BE2C (cell line): ENCODE data around the gene SUV39H2.
"Not testable (repeated sequence)": the region's sequence is repeated elsewhere in the genome, so short reads cannot be mapped to it uniquely, and the experiment has no call there.

Source experiments
- DNase-seq: peaks from one replicate; pipeline ENCODE4 v3.0.0-alpha.2; 2020
- H3K27me3 ChIP-seq: fragments of 250-450 bp; sonication (Bioruptor Pico); 2 replicates; pipeline ENCODE4 v1.5.1; 2020; ENCODE audit warnings: mild to moderate bottlenecking
- H3K36me3 ChIP-seq: fragments of 250-450 bp; sonication (Bioruptor Pico); 2 replicates; pipeline ENCODE4 v1.5.1; 2020; ENCODE audit warnings: mild to moderate bottlenecking
- H3K4me1 ChIP-seq: fragments of 250-450 bp; sonication (Bioruptor Pico); 2 replicates; pipeline ENCODE4 v1.5.1; 2020
- H3K4me3 ChIP-seq: 2 replicates; pipeline ENCODE4 v1.5.1; 2011; ENCODE audit warnings: low read depth, low read length
- H3K9me3 ChIP-seq: fragments of 250-450 bp; sonication (Bioruptor Pico); 2 replicates; pipeline ENCODE4 v1.5.1; 2020
- TF ChIP-seq, protein P1 (sequence below): IDR thresholded peaks from 2 replicates; pipeline ENCODE4 v1.5.1; 2012; ENCODE audit warnings: mild to moderate bottlenecking, low read depth, low read length

SUV39H2 gene

DNA sequence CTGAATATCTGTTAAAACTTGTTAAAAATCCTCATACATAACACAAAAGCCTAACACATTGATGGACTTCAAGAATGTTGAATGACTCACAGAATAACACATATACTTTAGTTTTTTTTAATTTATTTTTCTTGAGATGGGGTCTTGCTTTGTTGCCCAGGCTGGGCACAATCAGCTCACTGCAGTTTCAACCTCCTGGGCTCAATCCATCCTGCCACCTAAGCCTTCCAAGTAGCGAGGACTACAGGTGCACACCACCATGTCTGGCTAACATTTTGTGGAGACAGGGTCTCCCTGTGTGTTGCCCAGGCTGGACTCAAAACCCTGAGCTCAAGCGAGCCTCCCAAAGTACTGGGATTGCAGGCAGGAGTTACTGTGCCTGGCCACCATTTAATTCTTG lies 28.1 kb downstream of the SUV39H2 start:
- TF ChIP-seq, protein P1, sequence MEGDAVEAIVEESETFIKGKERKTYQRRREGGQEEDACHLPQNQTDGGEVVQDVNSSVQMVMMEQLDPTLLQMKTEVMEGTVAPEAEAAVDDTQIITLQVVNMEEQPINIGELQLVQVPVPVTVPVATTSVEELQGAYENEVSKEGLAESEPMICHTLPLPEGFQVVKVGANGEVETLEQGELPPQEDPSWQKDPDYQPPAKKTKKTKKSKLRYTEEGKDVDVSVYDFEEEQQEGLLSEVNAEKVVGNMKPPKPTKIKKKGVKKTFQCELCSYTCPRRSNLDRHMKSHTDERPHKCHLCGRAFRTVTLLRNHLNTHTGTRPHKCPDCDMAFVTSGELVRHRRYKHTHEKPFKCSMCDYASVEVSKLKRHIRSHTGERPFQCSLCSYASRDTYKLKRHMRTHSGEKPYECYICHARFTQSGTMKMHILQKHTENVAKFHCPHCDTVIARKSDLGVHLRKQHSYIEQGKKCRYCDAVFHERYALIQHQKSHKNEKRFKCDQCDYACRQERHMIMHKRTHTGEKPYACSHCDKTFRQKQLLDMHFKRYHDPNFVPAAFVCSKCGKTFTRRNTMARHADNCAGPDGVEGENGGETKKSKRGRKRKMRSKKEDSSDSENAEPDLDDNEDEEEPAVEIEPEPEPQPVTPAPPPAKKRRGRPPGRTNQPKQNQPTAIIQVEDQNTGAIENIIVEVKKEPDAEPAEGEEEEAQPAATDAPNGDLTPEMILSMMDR, result no peak
- Histone ChIP-seq H3K36me3 (peaks cover 72% of the 10 kb centered on the region), H3K9me3 (no peaks in the 10 kb centered on the region), H3K4me1 (no peaks in the 10 kb centered on the region), H3K4me3 (no peak overlapping the region), H3K27me3 (no peaks in the 10 kb centered on the region)
- no peak for DNase-seq

DNA sequence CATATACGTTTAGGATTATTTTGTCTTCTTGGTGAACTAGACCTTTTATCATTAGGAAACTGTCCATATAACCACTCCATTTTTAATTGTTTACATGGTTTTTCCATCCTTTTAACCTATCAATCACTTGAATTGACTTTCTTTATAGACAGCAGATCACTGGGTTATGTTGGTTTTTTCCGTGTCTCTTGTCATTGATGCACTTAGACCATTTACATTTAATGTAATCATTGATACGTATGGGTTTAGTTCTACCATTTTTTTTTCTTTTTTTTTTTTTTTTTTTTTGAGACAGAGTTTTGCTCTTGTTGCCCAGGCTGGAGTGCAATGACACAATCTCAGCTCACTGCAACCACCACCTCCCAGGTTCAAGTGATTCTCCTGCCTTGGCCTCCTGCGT lies 28.9 kb downstream of the SUV39H2 start:
- not testable (repeated sequence) for H3K4me3 ChIP-seq, H3K9me3 ChIP-seq, H3K27me3 ChIP-seq, DNase-seq, H3K4me1 ChIP-seq
- peaks cover 71% of the 10 kb centered on the region for H3K36me3 ChIP-seq

DNA sequence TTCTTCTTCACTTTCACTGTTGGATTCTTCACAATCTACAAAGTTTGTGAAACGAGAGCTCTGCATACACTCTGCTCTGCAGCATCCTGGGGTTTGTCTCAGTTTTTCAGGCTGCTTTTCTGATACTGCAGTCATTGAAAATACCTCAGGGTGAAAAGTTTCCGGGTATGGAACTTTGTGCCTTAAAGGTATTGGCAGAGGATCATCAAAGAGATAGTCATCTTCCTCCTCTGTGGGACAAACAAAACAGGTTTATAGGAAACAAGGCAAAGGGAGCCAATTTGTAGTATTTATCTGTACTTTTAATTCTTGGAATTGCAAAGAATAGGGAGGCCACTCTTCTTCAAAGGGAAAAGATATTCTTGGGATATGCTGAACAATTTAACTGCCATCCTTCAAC lies 30.4 kb downstream of the SUV39H2 start:
- no peak overlapping the region for H3K4me3 ChIP-seq
- no peak for DNase-seq
- H3K27me3 ChIP-seq, result no peaks in the 10 kb centered on the region
- H3K36me3 ChIP-seq, result peaks cover 65% of the 10 kb centered on the region
- H3K4me1 ChIP-seq, result no peaks in the 10 kb centered on the region
- no peaks in the 10 kb centered on the region for H3K9me3 ChIP-seq
- TF ChIP-seq, protein P1, result no peak

DNA sequence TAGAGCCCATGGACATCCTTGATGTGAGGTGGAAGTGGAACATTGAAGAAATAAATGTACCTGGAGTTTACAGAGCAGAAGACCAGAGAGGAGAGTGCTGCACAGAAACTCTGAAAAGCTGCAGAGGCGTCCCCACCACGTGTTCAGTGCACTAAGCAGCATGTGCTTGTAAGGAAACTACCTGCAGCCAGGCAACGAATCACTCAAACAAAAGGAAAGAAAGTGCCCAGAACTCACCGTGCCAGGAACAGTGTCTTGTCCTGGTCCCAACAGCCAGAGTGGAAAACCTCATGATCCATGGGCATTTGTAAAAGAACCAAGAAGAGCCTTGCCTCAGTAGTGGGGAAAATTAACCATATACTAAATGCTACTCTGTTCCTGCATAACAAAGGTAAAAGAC lies 32.3 kb downstream of the SUV39H2 start:
- Histone ChIP-seq H3K36me3 (peaks cover 57% of the 10 kb centered on the region), H3K9me3 (no peaks in the 10 kb centered on the region)
- DNase-seq, result no peak

DNA sequence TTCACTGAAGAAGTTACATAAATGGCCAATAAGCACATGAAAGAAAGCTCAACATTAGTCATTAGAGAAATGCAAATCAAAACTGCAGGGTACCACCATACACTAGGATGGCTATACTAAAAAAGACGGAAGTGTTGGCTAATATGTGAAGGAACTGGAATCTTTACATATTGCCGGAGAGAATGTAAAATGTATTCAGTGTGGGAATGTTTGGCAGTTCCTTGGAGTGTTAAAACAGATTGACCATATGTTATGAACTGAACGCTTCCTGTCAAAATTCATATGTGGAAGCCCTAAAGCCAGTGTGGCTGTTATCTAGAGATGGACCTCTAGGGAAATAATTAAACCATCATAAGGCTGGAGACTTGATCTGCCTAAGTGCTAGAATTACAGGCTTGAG lies 33.1 kb downstream of the SUV39H2 start:
- DNase-seq, result no peak
- Histone ChIP-seq H3K36me3 (peaks cover 51% of the 10 kb centered on the region), H3K9me3 (no peaks in the 10 kb centered on the region), H3K4me1 (no peaks in the 10 kb centered on the region), H3K4me3 (no peak overlapping the region), H3K27me3 (no peaks in the 10 kb centered on the region)
- TF ChIP-seq, protein P1, result no peak

More for the DNA sequence above, 32.3 kb downstream of the SUV39H2 start:
- TF ChIP-seq, protein P1, result no peak
- no peak overlapping the region for H3K4me3 ChIP-seq
- H3K27me3 ChIP-seq, result no peaks in the 10 kb centered on the region
- H3K4me1 ChIP-seq, result no peaks in the 10 kb centered on the region

DNA sequence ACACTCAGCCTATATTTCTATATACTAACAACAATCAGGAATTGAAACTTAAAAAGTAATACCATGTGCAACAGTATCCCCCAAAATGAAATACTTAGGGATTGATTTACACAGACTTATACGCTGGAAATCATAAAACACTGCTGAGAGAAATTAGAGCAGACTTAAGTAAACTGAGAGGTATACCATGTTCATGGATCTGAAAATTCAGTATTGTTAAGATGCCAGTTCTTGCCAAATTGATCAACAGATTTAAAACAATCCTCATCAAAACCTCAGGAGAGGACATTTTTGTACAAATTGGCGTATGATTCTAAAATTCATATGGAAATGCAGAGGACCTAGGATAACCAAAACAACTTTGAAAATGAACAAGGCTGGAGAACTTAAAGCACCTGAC lies 37.9 kb downstream of the SUV39H2 start:
- Histone ChIP-seq H3K4me3 (no peak overlapping the region), H3K27me3 (no peaks in the 10 kb centered on the region), H3K4me1 (no peaks in the 10 kb centered on the region), H3K9me3 (no peaks in the 10 kb centered on the region), H3K36me3 (peaks cover 44% of the 10 kb centered on the region)
- TF ChIP-seq, protein P1, result no peak
- DNase-seq, result no peak

DNA sequence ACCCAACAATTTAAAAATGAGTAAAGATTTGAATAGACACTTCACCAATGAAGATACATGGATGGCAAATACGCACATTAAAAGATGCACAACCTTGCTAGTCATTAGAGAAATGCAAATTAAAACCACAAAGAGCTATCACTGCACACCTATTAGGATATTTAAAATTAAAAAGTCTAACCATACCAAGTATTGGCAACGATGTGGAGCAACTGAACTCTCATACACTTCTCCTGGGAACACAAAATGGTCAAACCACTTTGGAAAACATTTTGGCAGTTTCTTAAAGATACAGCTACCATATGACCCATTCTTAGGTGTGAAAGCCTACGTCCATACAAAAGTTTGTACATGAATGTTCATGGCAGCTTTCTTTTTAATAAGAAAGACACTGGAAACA lies 39.2 kb downstream of the SUV39H2 start:
- TF ChIP-seq, protein P1, result no peak
- no peak for DNase-seq
- Histone ChIP-seq H3K4me3 (no peak overlapping the region), H3K9me3 (no peaks in the 10 kb centered on the region), H3K27me3 (no peaks in the 10 kb centered on the region), H3K36me3 (peaks cover 44% of the 10 kb centered on the region), H3K4me1 (no peaks in the 10 kb centered on the region)
